Uterus (tissue), 4 donors: Measurements from ENCODE around the gene RENBP. TPM values are rescaled to one million over a fixed set of nuclear protein-coding genes. Genes with fewer than 3 reads are reported as not detected.

Experiments used
- DNase-seq, 2 donors: peaks; one replicate each; pipeline ENCODE4 v3.0.0-alpha.2; 2019 to 2020
- H3K27ac ChIP-seq, 2 donors: fragments of 200-600 bp; sonication (generic); 1 replicate in 1 of 2; 2 replicates in 1 of 2; pipeline ENCODE4 v1.5.1; 2016 to 2018
- H3K27me3 ChIP-seq, 2 donors: fragments of 200-600 bp; sonication (generic); one replicate each; pipeline ENCODE4 v1.5.1; 2018 to 2019; ENCODE audit warnings: control low read depth in 1 of 2
- H3K36me3 ChIP-seq, 2 donors: fragments of 200-600 bp; sonication (generic); one replicate each; pipeline ENCODE4 v1.5.1; 2019; ENCODE audit warnings: control low read depth in 1 of 2
- H3K4me1 ChIP-seq, 2 donors: fragments of 200-600 bp; sonication (generic); one replicate each; pipeline ENCODE4 v1.5.1; 2018 to 2019; ENCODE audit warnings: control low read depth in 1 of 2
- H3K4me3 ChIP-seq, 2 donors: fragments of 200-600 bp; sonication (generic); 1 replicate in 1 of 2; 2 replicates in 1 of 2; pipeline ENCODE4 v1.5.1; 2018 to 2019; ENCODE audit warnings: mild to moderate bottlenecking in 1 of 2
- H3K9me3 ChIP-seq, 2 donors: fragments of 200-600 bp; sonication (generic); one replicate each; pipeline ENCODE4 v1.5.1; 2019; ENCODE audit warnings: control low read depth in 1 of 2
- POLR2A ChIP-seq, 2 donors: fragments of 450-650 bp; IDR thresholded peaks; one replicate each; pipeline ENCODE4 v1.6.1; 2016; ENCODE audit warnings: antibody characterized with exemption in 2 of 2, mild to moderate bottlenecking in 1 of 2, moderate library complexity in 1 of 2
- intact Hi-C: fragments of 100-400 bp; cut with DNase I; formaldehyde crosslinking; loops from one replicate; pipeline ENCODE4 v1.15.1; 2023; ENCODE audit warnings: low total_unique reads
- total RNA-seq, 4 donors: library from RNA; depleted of rRNA in 3 of 4; stranded (reverse); fragments of >200 nt in 3 of 4; gene quantifications; one replicate each; pipeline versions ENCODE4 v1.1.0 to v1.2.4, GENCODE V29; 2014 to 2023
- TF ChIP-seq, protein P1 (sequence below), 4 experiments: fragments of 200-600 bp in 2 of 4; fragments of 450-650 bp in 2 of 4; sonication (generic) in 2 of 4; IDR thresholded peaks; one replicate each; pipeline ENCODE4 v1.5.1; 2016 to 2019; ENCODE audit warnings: antibody characterized with exemption in 4 of 4, mild to moderate bottlenecking in 2 of 4, moderate library complexity in 1 of 4
- donor health status: DM: yes; HTN: yes; CAD: no.

Gene RENBP
- total RNA-seq, 4 donors from 2014 or later: 0.77 to 5.9 (median 2.6) TPM

DNA sequence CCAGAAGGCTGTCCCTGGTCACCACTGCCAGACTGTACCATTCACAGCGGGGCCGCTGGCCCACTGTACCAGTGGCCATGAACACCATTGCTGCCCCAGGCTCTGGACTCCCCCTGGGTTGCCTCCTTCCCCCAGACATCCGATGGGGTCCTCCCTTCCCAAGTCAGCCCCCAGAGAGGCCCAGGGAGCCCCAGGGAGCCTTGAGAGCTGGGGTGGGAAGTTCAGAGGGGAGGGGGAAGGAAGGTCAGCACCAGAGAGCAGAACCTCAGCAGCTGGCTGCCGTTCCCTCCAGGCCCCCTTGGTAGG, 17.9 kb downstream of the RENBP start:
- H3K4me1 ChIP-seq: peaks cover 3 to 8% of the 10 kb centered on the region in 2 donors
- H3K9me3 ChIP-seq: no peaks in the 10 kb centered on the region
- TF ChIP-seq POLR2A (IDR thresholded peaks at IDR 0.05): no peak
- TF ChIP-seq, protein P1, sequence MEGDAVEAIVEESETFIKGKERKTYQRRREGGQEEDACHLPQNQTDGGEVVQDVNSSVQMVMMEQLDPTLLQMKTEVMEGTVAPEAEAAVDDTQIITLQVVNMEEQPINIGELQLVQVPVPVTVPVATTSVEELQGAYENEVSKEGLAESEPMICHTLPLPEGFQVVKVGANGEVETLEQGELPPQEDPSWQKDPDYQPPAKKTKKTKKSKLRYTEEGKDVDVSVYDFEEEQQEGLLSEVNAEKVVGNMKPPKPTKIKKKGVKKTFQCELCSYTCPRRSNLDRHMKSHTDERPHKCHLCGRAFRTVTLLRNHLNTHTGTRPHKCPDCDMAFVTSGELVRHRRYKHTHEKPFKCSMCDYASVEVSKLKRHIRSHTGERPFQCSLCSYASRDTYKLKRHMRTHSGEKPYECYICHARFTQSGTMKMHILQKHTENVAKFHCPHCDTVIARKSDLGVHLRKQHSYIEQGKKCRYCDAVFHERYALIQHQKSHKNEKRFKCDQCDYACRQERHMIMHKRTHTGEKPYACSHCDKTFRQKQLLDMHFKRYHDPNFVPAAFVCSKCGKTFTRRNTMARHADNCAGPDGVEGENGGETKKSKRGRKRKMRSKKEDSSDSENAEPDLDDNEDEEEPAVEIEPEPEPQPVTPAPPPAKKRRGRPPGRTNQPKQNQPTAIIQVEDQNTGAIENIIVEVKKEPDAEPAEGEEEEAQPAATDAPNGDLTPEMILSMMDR (IDR thresholded peaks at IDR 0.05): no peak
- H3K27ac ChIP-seq: peak overlapping the region; percentile 92 to 97
- H3K4me3 ChIP-seq: no peak overlapping the region
- intact Hi-C loops: no loop called here
- DNase-seq: no peak
- no peaks in the 10 kb centered on the region for H3K27me3 ChIP-seq
- H3K36me3 ChIP-seq: no peaks in the 10 kb centered on the region

DNA sequence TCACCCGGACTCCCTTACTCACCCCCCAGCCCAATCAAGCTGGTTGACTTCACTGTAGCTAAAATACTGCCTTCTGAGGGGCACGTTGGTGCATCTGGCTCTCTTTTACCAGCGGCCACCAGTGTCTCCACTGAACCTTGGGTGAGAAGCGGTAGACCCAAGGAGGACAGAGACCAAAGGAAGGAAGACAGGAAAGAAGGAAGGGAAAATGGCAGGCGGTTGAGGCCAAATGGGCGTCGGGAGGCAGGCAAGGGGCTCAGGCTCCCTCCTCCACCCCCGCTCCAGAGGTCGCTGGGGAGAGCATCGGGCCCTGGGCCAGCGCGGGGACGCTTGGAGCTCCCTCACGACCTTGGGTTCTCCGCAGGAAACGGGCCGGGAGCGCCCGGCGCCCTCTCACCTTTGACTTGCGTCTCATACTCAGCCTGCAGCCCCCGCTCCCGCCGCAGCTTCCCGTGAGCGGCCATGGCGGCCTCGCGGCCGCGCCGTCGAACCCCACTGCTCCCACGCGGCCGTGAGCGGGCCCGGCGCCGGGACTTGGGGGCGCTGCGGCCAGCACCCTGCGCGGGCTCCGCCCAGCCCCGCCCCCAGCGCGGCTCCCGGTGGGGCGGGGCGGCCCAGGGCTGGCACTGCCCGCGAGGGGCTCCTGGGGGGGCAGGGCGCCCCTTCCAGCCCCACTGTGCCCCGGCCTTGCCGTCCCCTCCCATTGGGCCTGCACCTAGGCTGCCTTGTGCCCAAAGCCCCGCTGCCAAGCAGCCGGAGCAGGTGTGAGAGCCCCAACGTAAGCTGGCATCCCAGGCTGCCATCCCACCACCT, 18.5 kb downstream of the RENBP start, which contains the start of gene ARHGAP4:
TSS of gene ARHGAP4 (minus strand) at position 526 of the 813 bp plus-strand sequence. CDS start at position 464, 62 bp downstream.
- peak within 1 kb of the TSS in 1 of 2 donors; percentile 71 for H3K4me3 ChIP-seq
- intact Hi-C loops: no loop called here
- H3K4me1 ChIP-seq: peaks cover 3 to 9% of the 10 kb centered on the region in 2 donors

DNA sequence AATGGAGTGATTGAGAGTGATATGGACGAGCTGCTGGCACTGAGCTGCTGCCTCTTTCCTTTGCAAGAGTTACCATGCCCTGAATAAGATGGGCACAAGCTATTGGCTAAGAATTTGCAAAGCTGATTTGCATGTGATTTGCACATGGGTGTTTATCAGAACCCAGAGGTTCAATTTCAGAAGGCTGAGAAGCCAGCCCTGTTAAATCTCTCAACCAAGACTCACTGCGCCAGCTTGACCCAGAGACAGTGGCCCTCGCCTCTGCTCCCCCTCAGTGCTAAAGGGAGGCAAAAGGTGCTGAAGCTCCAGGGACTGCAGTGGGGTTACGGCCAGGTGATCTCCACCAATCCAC, 19.1 kb downstream of the RENBP start:
- H3K27me3 ChIP-seq: no peaks in the 10 kb centered on the region
- H3K27ac ChIP-seq: no peak overlapping the region
- no peak for DNase-seq
- H3K4me1 ChIP-seq: peaks cover 3 to 9% of the 10 kb centered on the region in 2 donors
- no peak for TF ChIP-seq POLR2A (IDR thresholded peaks at IDR 0.05)
- TF ChIP-seq, protein P1 (IDR thresholded peaks at IDR 0.05): no peak
- no peaks in the 10 kb centered on the region for H3K9me3 ChIP-seq
- H3K36me3 ChIP-seq: no peaks in the 10 kb centered on the region
- intact Hi-C loops: no loop called here
- H3K4me3 ChIP-seq: no peak overlapping the region

More for the DNA sequence above, 18.5 kb downstream of the RENBP start, which contains the start of gene ARHGAP4:
- TF ChIP-seq, protein P1 (IDR thresholded peaks at IDR 0.05): no peak
- TF ChIP-seq POLR2A (IDR thresholded peaks at IDR 0.05): no peak
- H3K9me3 ChIP-seq: no peaks in the 10 kb centered on the region
- H3K27me3 ChIP-seq: no peaks in the 10 kb centered on the region
- DNase-seq: no peak
- peak within 1 kb of the TSS; percentile 92 to 97 for H3K27ac ChIP-seq
- no peaks in the 10 kb centered on the region for H3K36me3 ChIP-seq

DNA sequence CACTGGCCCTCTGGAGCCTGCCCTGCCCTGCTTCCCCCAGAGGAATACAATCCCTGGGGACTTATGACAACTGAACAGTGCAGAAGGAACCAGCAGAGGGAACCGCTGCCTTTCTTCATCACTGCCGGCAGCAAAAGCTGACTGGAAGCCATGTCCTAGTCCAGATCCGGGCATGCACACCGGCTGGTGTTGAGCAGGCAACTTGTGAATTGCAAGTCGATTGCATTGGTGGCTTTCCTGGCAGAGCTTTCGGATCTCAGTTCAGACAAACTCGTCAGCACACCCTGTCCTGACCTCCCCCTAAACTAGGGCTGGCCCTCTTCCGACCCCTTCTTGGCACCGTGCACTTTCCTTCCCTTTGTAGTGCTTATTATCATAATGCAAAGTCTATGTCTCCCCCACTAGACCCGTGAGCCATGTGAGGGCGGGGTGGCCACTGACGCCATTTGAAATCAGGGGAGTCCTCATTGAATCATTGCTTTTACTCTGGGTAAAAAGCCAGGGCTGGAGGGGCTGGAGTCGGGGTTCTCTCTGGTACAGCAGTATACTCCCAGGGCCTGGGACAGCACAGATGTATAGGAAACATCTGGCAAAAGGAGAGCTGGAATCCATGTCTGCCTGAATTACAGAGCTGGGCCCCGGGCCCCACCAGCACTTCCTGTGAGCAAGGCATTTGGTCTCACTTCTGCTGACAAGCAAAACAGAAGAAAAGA, 20.1 kb downstream of the RENBP start:
- TF ChIP-seq POLR2A (IDR thresholded peaks at IDR 0.05): no peak
- TF ChIP-seq, protein P1 (IDR thresholded peaks at IDR 0.05): peak in 1 of 4 experiments; percentile 16
- intact Hi-C loops: no loop called here
- no peak overlapping the region for H3K4me3 ChIP-seq

More for the DNA sequence above, 20.1 kb downstream of the RENBP start:
- DNase-seq: peak in 1 of 2 donors; percentile 55
- Histone ChIP-seq H3K27ac (no peak overlapping the region), H3K4me1 (peaks cover 3 to 9% of the 10 kb centered on the region in 2 donors), H3K9me3 (no peaks in the 10 kb centered on the region), H3K36me3 (no peaks in the 10 kb centered on the region), H3K27me3 (no peaks in the 10 kb centered on the region)
